Chondrocyte (in vitro differentiated cells): Measurements from ENCODE around the gene SNORC. TPM values are rescaled to one million over a fixed set of nuclear protein-coding genes. Genes with fewer than 3 reads are reported as not detected.

Experiments used
- DNase-seq: peaks from one replicate; pipeline ENCODE4 v3.0.0; 2021; ENCODE audit warnings: mixed read lengths, low spot score
- H3K27ac Mint-ChIP-seq: one replicate; pipeline ENCODE4 v1.8.0; 2021; ENCODE audit warnings: mild to moderate bottlenecking, moderate library complexity, mixed read lengths; ENCODE audit not compliant: unreplicated experiment
- H3K27me3 Mint-ChIP-seq: 2 replicates; pipeline ENCODE4 v1.8.0; 2021; ENCODE audit warnings: low read depth, mixed read lengths
- H3K36me3 Mint-ChIP-seq: 2 replicates; pipeline ENCODE4 v1.8.0; 2021; ENCODE audit warnings: low read depth, mixed read lengths
- H3K4me1 Mint-ChIP-seq: 2 replicates; pipeline ENCODE4 v1.8.0; 2021; ENCODE audit warnings: low read depth, mild to moderate bottlenecking, mixed read lengths
- H3K4me3 Mint-ChIP-seq: one replicate; pipeline ENCODE4 v1.8.0; 2021; ENCODE audit warnings: mild to moderate bottlenecking, moderate library complexity, mixed read lengths; ENCODE audit not compliant: unreplicated experiment
- H3K9me3 Mint-ChIP-seq: 2 replicates; pipeline ENCODE4 v1.8.0; 2021; ENCODE audit warnings: low read depth, mixed read lengths
- CTCF ChIP-seq: fragments of 200-600 bp; sonication (generic); IDR thresholded peaks from 2 replicates; pipeline ENCODE4 v1.5.0; 2021; ENCODE audit warnings: antibody characterized with exemption, mild to moderate bottlenecking, moderate library complexity
- total RNA-seq: library from RNA; stranded (reverse); gene quantifications from 3 replicates; pipeline ENCODE4 v1.2.1, GENCODE V29; 2021

The SNORC gene
- total RNA-seq, 1 donor from 2014 or later, result 2.1 TPM

- H3K36me3 Mint-ChIP-seq, result peaks cover 2% of the 10 kb centered on the region
- no peak overlapping the region for H3K27ac Mint-ChIP-seq
- peaks cover 6% of the 10 kb centered on the region for H3K27me3 Mint-ChIP-seq
- H3K4me3 Mint-ChIP-seq, result no peak overlapping the region
- no peak for TF ChIP-seq CTCF
- H3K4me1 Mint-ChIP-seq, result peaks cover 6% of the 10 kb centered on the region
- H3K9me3 Mint-ChIP-seq, result no peaks in the 10 kb centered on the region
- no peak for DNase-seq
Observed at GRCh38 chr2:232878855-232879617, 9.0 kb downstream of the SNORC start.

- DNase-seq, result no peak
- H3K9me3 Mint-ChIP-seq, result no peaks in the 10 kb centered on the region
- H3K27me3 Mint-ChIP-seq, result peaks cover 6% of the 10 kb centered on the region
- H3K27ac Mint-ChIP-seq, result no peak overlapping the region
- H3K4me3 Mint-ChIP-seq, result no peak overlapping the region
- peaks cover 6% of the 10 kb centered on the region for H3K4me1 Mint-ChIP-seq
- no peak for TF ChIP-seq CTCF
- H3K36me3 Mint-ChIP-seq, result peaks cover 2% of the 10 kb centered on the region
Observed at GRCh38 chr2:232879618-232880494, 9.8 kb downstream of the SNORC start.

GRCh38 chr2:232880764-232881351, 10.8 kb downstream of the SNORC start:
- H3K27me3 Mint-ChIP-seq, result no peaks in the 10 kb centered on the region
- no peaks in the 10 kb centered on the region for H3K4me1 Mint-ChIP-seq
- no peak overlapping the region for H3K27ac Mint-ChIP-seq
- DNase-seq, result no peak
- H3K36me3 Mint-ChIP-seq, result peaks cover 2% of the 10 kb centered on the region
- no peak for TF ChIP-seq CTCF
- H3K4me3 Mint-ChIP-seq, result no peak overlapping the region
- no peaks in the 10 kb centered on the region for H3K9me3 Mint-ChIP-seq

GRCh38 chr2:232882085-232882484, 12.0 kb downstream of the SNORC start:
- no peak for DNase-seq
- peaks cover 3% of the 10 kb centered on the region for H3K27me3 Mint-ChIP-seq
- no peaks in the 10 kb centered on the region for H3K9me3 Mint-ChIP-seq
- no peak overlapping the region for H3K4me3 Mint-ChIP-seq
- no peak overlapping the region for H3K27ac Mint-ChIP-seq
- H3K4me1 Mint-ChIP-seq, result no peaks in the 10 kb centered on the region
- H3K36me3 Mint-ChIP-seq, result peaks cover 2% of the 10 kb centered on the region
- no peak for TF ChIP-seq CTCF

- peaks cover under 1% of the 10 kb centered on the region for H3K36me3 Mint-ChIP-seq
- no peak overlapping the region for H3K27ac Mint-ChIP-seq
- peaks cover 3% of the 10 kb centered on the region for H3K27me3 Mint-ChIP-seq
- H3K4me1 Mint-ChIP-seq, result no peaks in the 10 kb centered on the region
- TF ChIP-seq CTCF, result no peak
- no peaks in the 10 kb centered on the region for H3K9me3 Mint-ChIP-seq
- DNase-seq, result no peak
- H3K4me3 Mint-ChIP-seq, result no peak overlapping the region
Observed at GRCh38 chr2:232882505-232883115, 12.5 kb downstream of the SNORC start.
